ENCODE results near the gene PRIM2.

GRCh38 chr6:57421503-57421902, 104.1 kb downstream of the PRIM2 start:
- TF ChIP-seq CTCF (IDR thresholded peaks at IDR 0.05; ENCODE audit: poor library complexity, severe bottlenecking), result no peak
- TF ChIP-seq POLR2AphosphoS5 (IDR thresholded peaks at IDR 0.05), result no peak
- no peak for TF ChIP-seq EZH2 (IDR thresholded peaks at IDR 0.05; ENCODE audit: borderline replicate concordance, insufficient read depth, low read length, poor library complexity, severe bottlenecking)
- no peak for TF ChIP-seq REST (IDR thresholded peaks at IDR 0.05; ENCODE audit: borderline replicate concordance)
- no peak for TF ChIP-seq RAD21 (conservative IDR thresholded peaks at IDR 0.05)
- no peak for TF ChIP-seq SMC3 (conservative IDR thresholded peaks at IDR 0.05; ENCODE audit: poor library complexity)

Data from neural cell (in vitro differentiated cells).